Measurements from ENCODE around the gene TMEM271.
"Not testable (repeated sequence)": the region's sequence is repeated elsewhere in the genome, so short reads cannot be mapped to it uniquely, and the experiment has no call there.

TMEM271 gene

GRCh38 chr4:566035-566434 lies 10.1 kb downstream of the TMEM271 start:
- Histone ChIP-seq H3K4me1 (no peaks in the 10 kb centered on the region), H3K4me3 (no peak overlapping the region), H3K36me3 (no peaks in the 10 kb centered on the region), H3K9me3 (no peaks in the 10 kb centered on the region), H3K27ac (no peak overlapping the region), H3K27me3 (peaks cover 0 to 36% of the 10 kb centered on the region in 2 donors)
- intact Hi-C loops (cut with DNase I; ENCODE audit: low total_unique reads), result no loop called here
- no peak for TF ChIP-seq CTCF (IDR thresholded peaks at IDR 0.05)
- no peak for DNase-seq

GRCh38 chr4:565614-566013 lies 10.5 kb downstream of the TMEM271 start:
- intact Hi-C loops (cut with DNase I; ENCODE audit: low total_unique reads); H3K27ac ChIP-seq; H3K36me3 ChIP-seq; DNase-seq; H3K4me3 ChIP-seq; H3K9me3 ChIP-seq; H3K4me1 ChIP-seq: not testable (repeated sequence)
- H3K27me3 ChIP-seq, result peaks cover 0 to 32% of the 10 kb centered on the region in 2 donors

- intact Hi-C loops (cut with DNase I; ENCODE audit: low total_unique reads); H3K4me1 ChIP-seq; H3K27ac ChIP-seq; H3K36me3 ChIP-seq; H3K4me3 ChIP-seq; H3K27me3 ChIP-seq; DNase-seq; H3K9me3 ChIP-seq: not testable (repeated sequence)
These were observed 13.6 kb downstream of the TMEM271 start for GRCh38 chr4:562458-562857.

GRCh38 chr4:561426-561825 lies 14.7 kb downstream of the TMEM271 start:
- no peaks in the 10 kb centered on the region for H3K4me1 ChIP-seq
- DNase-seq, result no peak

GRCh38 chr4:560731-561291 lies 15.3 kb downstream of the TMEM271 start:
- no peak for DNase-seq
- no peak for TF ChIP-seq CTCF (IDR thresholded peaks at IDR 0.05)
- Histone ChIP-seq H3K9me3 (no peaks in the 10 kb centered on the region), H3K27me3 (peaks cover 0 to 4% of the 10 kb centered on the region in 2 donors), H3K27ac (no peak overlapping the region), H3K4me3 (no peak overlapping the region), H3K36me3 (no peaks in the 10 kb centered on the region), H3K4me1 (no peaks in the 10 kb centered on the region)
- intact Hi-C loops (cut with DNase I; ENCODE audit: low total_unique reads), result no loop called here

More at GRCh38 chr4:561426-561825, 14.7 kb downstream of the TMEM271 start:
- no peak overlapping the region for H3K4me3 ChIP-seq
- intact Hi-C loops (cut with DNase I; ENCODE audit: low total_unique reads), result no loop called here
- H3K27ac ChIP-seq, result no peak overlapping the region
- no peak for TF ChIP-seq CTCF (IDR thresholded peaks at IDR 0.05)
- no peaks in the 10 kb centered on the region for H3K9me3 ChIP-seq
- no peaks in the 10 kb centered on the region for H3K27me3 ChIP-seq
- no peaks in the 10 kb centered on the region for H3K36me3 ChIP-seq

- TF ChIP-seq CTCF (IDR thresholded peaks at IDR 0.05), result no peak
- no peak for DNase-seq
- intact Hi-C loops (cut with DNase I; ENCODE audit: low total_unique reads), result no loop called here
- H3K4me1 ChIP-seq, result no peaks in the 10 kb centered on the region
- peaks cover 0 to 4% of the 10 kb centered on the region in 2 donors for H3K27me3 ChIP-seq
- H3K36me3 ChIP-seq, result no peaks in the 10 kb centered on the region
- no peaks in the 10 kb centered on the region for H3K9me3 ChIP-seq
- no peak overlapping the region for H3K4me3 ChIP-seq
- no peak overlapping the region for H3K27ac ChIP-seq
These were observed 16.0 kb downstream of the TMEM271 start for GRCh38 chr4:560061-560460.

All from tibial artery (tissue), 4 donors.